Esophagus muscularis mucosa (tissue), 4 donors: ENCODE measurements around the gene DSCAM.

ENCODE experiments used
- CTCF ChIP-seq, 3 experiments: fragments of 200-600 bp in 2 of 3; fragments of 450-650 bp in 1 of 3; sonication (generic) in 2 of 3; IDR thresholded peaks; one replicate each; pipeline ENCODE4 v1.5.1; 2017 to 2019; ENCODE audit warnings: antibody characterized with exemption in 3 of 3, mild to moderate bottlenecking in 2 of 3, moderate library complexity in 1 of 3
- EP300 ChIP-seq: sonication (generic); formaldehyde crosslinking; IDR thresholded peaks from one replicate; pipeline ENCODE4 v1.6.1; 2017; ENCODE audit warnings: antibody characterized with exemption
- POLR2A ChIP-seq: fragments of 450-650 bp; IDR thresholded peaks from one replicate; pipeline ENCODE4 v1.6.1; 2017; ENCODE audit warnings: antibody characterized with exemption, moderate library complexity, mild to moderate bottlenecking, low read depth
- POLR2AphosphoS5 ChIP-seq, 2 donors: sonication (generic); formaldehyde crosslinking; IDR thresholded peaks; one replicate each; pipeline ENCODE4 v1.6.1; 2017; ENCODE audit warnings: antibody characterized with exemption in 2 of 2

- no peak for TF ChIP-seq CTCF (IDR thresholded peaks at IDR 0.05)
- no peak for TF ChIP-seq POLR2AphosphoS5 (IDR thresholded peaks at IDR 0.05)
- TF ChIP-seq EP300: no peak
- TF ChIP-seq POLR2A: no peak
Observed at GRCh38 chr21:40760821-40761220, 86.1 kb downstream of the DSCAM start.
